IMR-90 (cell line): ENCODE data around the gene AQP5. TPM values are rescaled to one million over a fixed set of nuclear protein-coding genes. Genes with fewer than 3 reads are reported as not detected.

Source experiments
- polyA plus RNA-seq, 3 experiments: library from polyadenylated mRNA; depleted of rRNA; stranded (reverse); fragments of >200 nt; gene quantifications; 2 replicates each; pipeline ENCODE4 v1.2.3, GENCODE V29; 2012; ENCODE audit warnings: low replicate concordance in 1 of 3
- total RNA-seq: library from RNA; depleted of rRNA; stranded (reverse); fragments of >200 nt; gene quantifications from 2 replicates; pipeline ENCODE4 v1.2.3, GENCODE V29; 2012
- TF ChIP-seq, protein P1 (sequence below): conservative IDR thresholded peaks from 2 replicates; pipeline ENCODE4 v1.5.1; 2012; ENCODE audit warnings: mild to moderate bottlenecking, low read depth, low read length, improper control_type of control experiment

AQP5 gene
- total and polyA plus RNA-seq, 2 of the 4 experiments (the other 2 are of a cell fraction): not detected

DNA sequence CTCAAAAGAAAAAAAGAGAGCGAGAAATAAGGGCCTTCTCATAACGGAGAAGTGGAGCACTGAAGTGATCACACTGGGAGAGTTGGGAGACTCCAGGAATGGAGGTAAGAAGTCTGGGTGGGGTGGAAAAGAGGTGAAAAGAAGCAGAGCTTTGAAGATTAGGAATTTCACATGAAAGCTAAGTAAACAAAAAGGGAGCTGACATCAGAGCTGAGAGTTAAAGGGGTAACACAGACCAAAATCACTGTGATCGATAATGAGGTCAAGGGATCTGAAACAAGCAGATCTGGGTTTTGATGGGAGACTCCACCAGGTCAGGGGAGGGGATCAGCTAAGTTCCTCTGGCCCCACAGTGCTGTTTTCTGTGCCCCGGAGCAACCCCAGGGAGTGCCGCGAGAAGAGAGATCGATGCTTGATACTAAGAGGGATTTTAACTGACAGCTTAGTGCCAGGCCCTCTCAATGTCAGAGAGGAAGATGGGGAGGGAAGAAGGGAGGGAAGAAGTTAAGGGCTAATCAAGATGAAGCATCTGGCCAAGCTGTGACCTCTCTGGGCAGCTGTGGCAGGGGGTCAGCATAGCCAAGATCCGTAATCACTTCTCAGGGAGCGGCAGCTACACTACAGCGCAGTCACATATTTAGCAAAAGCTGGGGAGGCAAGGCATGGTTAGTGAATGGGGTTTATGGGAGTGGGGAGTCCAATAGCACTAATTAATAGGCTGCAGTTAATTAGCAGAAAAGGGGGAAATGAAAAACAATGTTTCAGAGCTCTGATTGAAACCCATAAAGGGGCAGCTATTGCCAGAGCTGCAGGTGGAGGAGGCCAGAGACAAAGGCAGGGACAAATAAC lies 19.1 kb downstream of the AQP5 start (continued):
- TF ChIP-seq, protein P1, sequence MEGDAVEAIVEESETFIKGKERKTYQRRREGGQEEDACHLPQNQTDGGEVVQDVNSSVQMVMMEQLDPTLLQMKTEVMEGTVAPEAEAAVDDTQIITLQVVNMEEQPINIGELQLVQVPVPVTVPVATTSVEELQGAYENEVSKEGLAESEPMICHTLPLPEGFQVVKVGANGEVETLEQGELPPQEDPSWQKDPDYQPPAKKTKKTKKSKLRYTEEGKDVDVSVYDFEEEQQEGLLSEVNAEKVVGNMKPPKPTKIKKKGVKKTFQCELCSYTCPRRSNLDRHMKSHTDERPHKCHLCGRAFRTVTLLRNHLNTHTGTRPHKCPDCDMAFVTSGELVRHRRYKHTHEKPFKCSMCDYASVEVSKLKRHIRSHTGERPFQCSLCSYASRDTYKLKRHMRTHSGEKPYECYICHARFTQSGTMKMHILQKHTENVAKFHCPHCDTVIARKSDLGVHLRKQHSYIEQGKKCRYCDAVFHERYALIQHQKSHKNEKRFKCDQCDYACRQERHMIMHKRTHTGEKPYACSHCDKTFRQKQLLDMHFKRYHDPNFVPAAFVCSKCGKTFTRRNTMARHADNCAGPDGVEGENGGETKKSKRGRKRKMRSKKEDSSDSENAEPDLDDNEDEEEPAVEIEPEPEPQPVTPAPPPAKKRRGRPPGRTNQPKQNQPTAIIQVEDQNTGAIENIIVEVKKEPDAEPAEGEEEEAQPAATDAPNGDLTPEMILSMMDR: no peak
